ENCODE results near the gene ABI2. TPM values are rescaled to one million over a fixed set of nuclear protein-coding genes. Genes with fewer than 3 reads are reported as not detected.
"Not testable (repeated sequence)": the region's sequence is repeated elsewhere in the genome, so short reads cannot be mapped to it uniquely, and the experiment has no call there.

Gene ABI2
- total RNA-seq, 3 donors from 2014 or later, result 10.5 to 64.5 (median 17.1) TPM

GRCh38 chr2:203330434-203330833 lies 2.2 kb downstream of the ABI2 start:
- DNase-seq (no peak), ATAC-seq (no peak)
- H3K36me3 ChIP-seq (ENCODE audit: low read depth), result no peaks in the 10 kb centered on the region
- peaks cover 14% of the 10 kb centered on the region for H3K4me1 ChIP-seq (ENCODE audit: low read depth)
- no peak overlapping the region for H3K4me3 ChIP-seq
- no peaks in the 10 kb centered on the region for H3K9me3 ChIP-seq
- intact Hi-C loops (cut with DNase I, micrococcal nuclease), result no loop called here
- TF ChIP-seq, protein P1, sequence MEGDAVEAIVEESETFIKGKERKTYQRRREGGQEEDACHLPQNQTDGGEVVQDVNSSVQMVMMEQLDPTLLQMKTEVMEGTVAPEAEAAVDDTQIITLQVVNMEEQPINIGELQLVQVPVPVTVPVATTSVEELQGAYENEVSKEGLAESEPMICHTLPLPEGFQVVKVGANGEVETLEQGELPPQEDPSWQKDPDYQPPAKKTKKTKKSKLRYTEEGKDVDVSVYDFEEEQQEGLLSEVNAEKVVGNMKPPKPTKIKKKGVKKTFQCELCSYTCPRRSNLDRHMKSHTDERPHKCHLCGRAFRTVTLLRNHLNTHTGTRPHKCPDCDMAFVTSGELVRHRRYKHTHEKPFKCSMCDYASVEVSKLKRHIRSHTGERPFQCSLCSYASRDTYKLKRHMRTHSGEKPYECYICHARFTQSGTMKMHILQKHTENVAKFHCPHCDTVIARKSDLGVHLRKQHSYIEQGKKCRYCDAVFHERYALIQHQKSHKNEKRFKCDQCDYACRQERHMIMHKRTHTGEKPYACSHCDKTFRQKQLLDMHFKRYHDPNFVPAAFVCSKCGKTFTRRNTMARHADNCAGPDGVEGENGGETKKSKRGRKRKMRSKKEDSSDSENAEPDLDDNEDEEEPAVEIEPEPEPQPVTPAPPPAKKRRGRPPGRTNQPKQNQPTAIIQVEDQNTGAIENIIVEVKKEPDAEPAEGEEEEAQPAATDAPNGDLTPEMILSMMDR (IDR thresholded peaks at IDR 0.05), result no peak

- no peaks in the 10 kb centered on the region for H3K36me3 ChIP-seq (ENCODE audit: low read depth)
- no peak overlapping the region for H3K4me3 ChIP-seq
- no peaks in the 10 kb centered on the region for H3K4me1 ChIP-seq (ENCODE audit: low read depth)
- TF ChIP-seq, protein P1 (IDR thresholded peaks at IDR 0.05), result no peak
- DNase-seq (no peak), ATAC-seq (no peak)
- H3K9me3 ChIP-seq, result no peaks in the 10 kb centered on the region
- intact Hi-C loops (cut with DNase I, micrococcal nuclease), result no loop called here
Observed at GRCh38 chr2:203338322-203338721, 10.1 kb downstream of the ABI2 start.

DNA sequence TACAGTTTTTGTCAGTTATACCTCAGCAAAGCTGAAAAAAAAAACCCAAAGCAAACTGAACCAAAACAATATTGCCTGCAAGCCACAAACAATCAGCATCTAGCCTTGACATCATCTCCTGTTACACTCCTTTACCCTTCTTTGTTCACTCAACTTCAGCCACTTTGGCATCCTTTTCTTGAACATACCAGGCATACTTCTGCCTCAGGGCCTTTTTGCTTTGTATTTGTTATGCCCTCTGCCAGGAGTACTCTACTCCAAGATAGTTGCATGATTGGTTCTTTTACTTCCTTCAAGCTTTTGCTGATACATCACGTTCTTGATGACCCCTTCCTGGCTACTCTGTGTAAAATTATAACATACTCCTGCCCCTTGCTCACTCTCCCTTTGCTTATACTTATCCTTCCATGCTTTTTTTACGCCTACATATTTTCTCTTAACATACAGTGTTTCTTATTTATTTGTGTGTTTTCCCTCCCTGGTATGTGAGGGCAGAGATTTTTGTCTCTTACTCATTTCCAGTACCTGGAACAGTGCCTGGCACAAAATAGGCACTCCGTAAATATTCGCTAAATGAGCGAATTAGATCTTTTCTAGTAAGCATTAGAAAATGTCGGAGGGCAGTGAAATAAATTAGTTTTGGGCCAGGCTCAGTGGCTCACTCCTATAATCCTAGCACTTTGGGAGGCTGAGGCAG lies 12.7 kb downstream of the ABI2 start:
- Histone ChIP-seq H3K4me1 (ENCODE audit: low read depth) (no peaks in the 10 kb centered on the region), H3K36me3 (ENCODE audit: low read depth) (no peaks in the 10 kb centered on the region), H3K4me3 (no peak overlapping the region), H3K9me3 (no peaks in the 10 kb centered on the region)
- TF ChIP-seq, protein P1 (IDR thresholded peaks at IDR 0.05), result no peak
- intact Hi-C loops (cut with DNase I, micrococcal nuclease), result no loop called here
- ATAC-seq (no peak), DNase-seq (no peak)

- Histone ChIP-seq H3K4me3 (no peak overlapping the region), H3K36me3 (ENCODE audit: low read depth) (no peaks in the 10 kb centered on the region), H3K4me1 (ENCODE audit: low read depth) (no peaks in the 10 kb centered on the region), H3K9me3 (no peaks in the 10 kb centered on the region)
- ATAC-seq (no peak), DNase-seq (no peak)
- intact Hi-C loops (cut with DNase I, micrococcal nuclease), result no loop called here
- TF ChIP-seq, protein P1 (IDR thresholded peaks at IDR 0.05), result no peak
Observed at GRCh38 chr2:203341741-203342310, 13.6 kb downstream of the ABI2 start.

GRCh38 chr2:203342374-203342773 lies 14.2 kb downstream of the ABI2 start:
- H3K36me3 ChIP-seq (ENCODE audit: low read depth); H3K4me3 ChIP-seq; DNase-seq; H3K9me3 ChIP-seq; intact Hi-C loops (cut with DNase I, micrococcal nuclease); H3K4me1 ChIP-seq (ENCODE audit: low read depth); ATAC-seq: not testable (repeated sequence)

GRCh38 chr2:203344667-203345066 lies 16.5 kb downstream of the ABI2 start:
- TF ChIP-seq, protein P1 (IDR thresholded peaks at IDR 0.05), result no peak
- Histone ChIP-seq H3K9me3 (no peaks in the 10 kb centered on the region), H3K4me3 (no peak overlapping the region), H3K4me1 (ENCODE audit: low read depth) (no peaks in the 10 kb centered on the region), H3K36me3 (ENCODE audit: low read depth) (no peaks in the 10 kb centered on the region)
- no peak for ATAC-seq
- DNase-seq, result no peak
- intact Hi-C loops (cut with DNase I, micrococcal nuclease), result no loop called here
